Upper lobe of left lung (tissue), 4 donors: Measurements from ENCODE around the gene VGLL3.

Experiments
- CTCF ChIP-seq, 6 experiments: fragments of 450-650 bp in 4 of 6; fragments of 200-600 bp in 2 of 6; sonication (generic) in 2 of 6; IDR thresholded peaks; one replicate each; pipeline ENCODE4 v1.5.1; 2016 to 2019; ENCODE audit warnings: antibody characterized with exemption in 6 of 6
- EP300 ChIP-seq, 4 donors: sonication (generic); formaldehyde crosslinking; IDR thresholded peaks; one replicate each; pipeline ENCODE4 v1.5.1; 2017; ENCODE audit warnings: antibody characterized with exemption in 4 of 4, control low read depth in 2 of 4
- POLR2A ChIP-seq, 4 donors: fragments of 450-650 bp; IDR thresholded peaks; one replicate each; pipeline ENCODE4 v1.5.1; 2016 to 2017; ENCODE audit warnings: antibody characterized with exemption in 4 of 4, mild to moderate bottlenecking in 2 of 4
- POLR2AphosphoS5 ChIP-seq, 2 donors: sonication (generic); formaldehyde crosslinking; IDR thresholded peaks; one replicate each; pipeline ENCODE4 v1.5.1; 2017; ENCODE audit warnings: antibody characterized with exemption in 2 of 2

- no peak for TF ChIP-seq CTCF (IDR thresholded peaks at IDR 0.05)
- no peak for TF ChIP-seq EP300 (IDR thresholded peaks at IDR 0.05)
- no peak for TF ChIP-seq POLR2AphosphoS5 (IDR thresholded peaks at IDR 0.05)
- no peak for TF ChIP-seq POLR2A (IDR thresholded peaks at IDR 0.05)
These were observed 42.3 kb upstream of the VGLL3 start for GRCh38 chr3:87033205-87033604.
